Fibroblast of lung (primary cell): Measurements from ENCODE around the gene NT5C1B.

Experiments
- EZH2 ChIP-seq: IDR thresholded peaks from 2 replicates; pipeline ENCODE4 v1.5.1; 2012; ENCODE audit warnings: low read length, control low read depth, mild to moderate bottlenecking; ENCODE audit errors: missing control alignments
- TF ChIP-seq, protein P1 (sequence below), 2 donors: IDR thresholded peaks in 1 of 2; conservative IDR thresholded peaks in 1 of 2; 1 replicate in 1 of 2; 2 replicates in 1 of 2; pipeline ENCODE4 v1.5.1; 2011 to 2012; ENCODE audit warnings: low read length in 2 of 2, control low read depth in 1 of 2, inconsistent platforms in 1 of 2, low read depth in 1 of 2, mild to moderate bottlenecking in 1 of 2

DNA sequence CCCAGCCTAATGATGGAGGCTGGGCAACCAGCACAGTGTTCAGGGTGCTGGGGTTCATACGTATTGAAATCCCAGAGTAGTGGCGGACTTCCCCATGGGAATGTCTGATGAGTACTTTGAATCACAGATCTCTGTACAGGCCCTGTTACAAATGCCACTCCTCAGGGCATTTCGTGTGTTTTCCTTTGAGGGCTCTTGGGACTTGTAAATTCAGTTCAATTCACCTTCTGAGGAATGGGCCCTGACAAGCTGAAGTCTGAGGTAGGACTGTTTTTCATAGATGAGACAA lies 28.6 kb downstream of the NT5C1B start:
- TF ChIP-seq, protein P1, sequence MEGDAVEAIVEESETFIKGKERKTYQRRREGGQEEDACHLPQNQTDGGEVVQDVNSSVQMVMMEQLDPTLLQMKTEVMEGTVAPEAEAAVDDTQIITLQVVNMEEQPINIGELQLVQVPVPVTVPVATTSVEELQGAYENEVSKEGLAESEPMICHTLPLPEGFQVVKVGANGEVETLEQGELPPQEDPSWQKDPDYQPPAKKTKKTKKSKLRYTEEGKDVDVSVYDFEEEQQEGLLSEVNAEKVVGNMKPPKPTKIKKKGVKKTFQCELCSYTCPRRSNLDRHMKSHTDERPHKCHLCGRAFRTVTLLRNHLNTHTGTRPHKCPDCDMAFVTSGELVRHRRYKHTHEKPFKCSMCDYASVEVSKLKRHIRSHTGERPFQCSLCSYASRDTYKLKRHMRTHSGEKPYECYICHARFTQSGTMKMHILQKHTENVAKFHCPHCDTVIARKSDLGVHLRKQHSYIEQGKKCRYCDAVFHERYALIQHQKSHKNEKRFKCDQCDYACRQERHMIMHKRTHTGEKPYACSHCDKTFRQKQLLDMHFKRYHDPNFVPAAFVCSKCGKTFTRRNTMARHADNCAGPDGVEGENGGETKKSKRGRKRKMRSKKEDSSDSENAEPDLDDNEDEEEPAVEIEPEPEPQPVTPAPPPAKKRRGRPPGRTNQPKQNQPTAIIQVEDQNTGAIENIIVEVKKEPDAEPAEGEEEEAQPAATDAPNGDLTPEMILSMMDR (conservative IDR thresholded peaks at IDR 0.05 in 1 of 2, IDR thresholded peaks at IDR 0.05 in 1 of 2; ENCODE audit: low read depth in 1 of 2, low read length in 2 of 2): no peak
- TF ChIP-seq EZH2: no peak
